Thoracic aorta (tissue), 2 donors: ENCODE results near the gene NUPR1. TPM values are rescaled to one million over a fixed set of nuclear protein-coding genes. Genes with fewer than 3 reads are reported as not detected.
"Not testable (repeated sequence)": the region's sequence is repeated elsewhere in the genome, so short reads cannot be mapped to it uniquely, and the experiment has no call there.

Experiments
- ATAC-seq: fragments of 150-250 bp; one replicate; pipeline ENCODE4 v1.8.0; 2017; ENCODE audit warnings: low read depth; ENCODE audit not compliant: insufficient number of reproducible peaks, low FRiP score
- DNase-seq: peaks from one replicate; pipeline ENCODE4 v3.0.0-alpha.2; 2020; ENCODE audit warnings: low spot score
- H3K27ac ChIP-seq, 2 donors: fragments of 200-600 bp; sonication (generic); 1 replicate in 1 of 2; 2 replicates in 1 of 2; pipeline ENCODE4 v1.5.1; 2016; ENCODE audit warnings: mild to moderate bottlenecking in 2 of 2, moderate library complexity in 2 of 2
- H3K27me3 ChIP-seq: fragments of 200-600 bp; sonication (generic); replicated peaks from 2 replicates; pipeline ENCODE4 v1.6.0; 2016; ENCODE audit warnings: mild to moderate bottlenecking; ENCODE audit not compliant: insufficient read depth
- H3K36me3 ChIP-seq: fragments of 200-600 bp; sonication (generic); one replicate; pipeline ENCODE4 v1.5.1; 2016
- H3K4me1 ChIP-seq, 2 donors: fragments of 200-600 bp; sonication (generic); 1 replicate in 1 of 2; 2 replicates in 1 of 2; pipeline versions ENCODE4 v1.5.1 to v1.6.0; 2016; ENCODE audit warnings: low read depth in 2 of 2, mild to moderate bottlenecking in 1 of 2; ENCODE audit not compliant: control insufficient read depth in 1 of 2
- H3K4me3 ChIP-seq: fragments of 200-600 bp; sonication (generic); 2 replicates; pipeline ENCODE4 v1.5.1; 2016; ENCODE audit warnings: mild to moderate bottlenecking
- H3K9me3 ChIP-seq: fragments of 200-600 bp; sonication (generic); 2 replicates; pipeline ENCODE4 v1.5.1; 2016
- total RNA-seq, 2 donors: library from RNA; depleted of rRNA; stranded (reverse); fragments of >200 nt; gene quantifications; one replicate each; pipeline versions ENCODE4 v1.1.0 to v1.2.3, GENCODE V29; 2016
- TF ChIP-seq, protein P1 (sequence below): fragments of 200-600 bp; sonication (generic); IDR thresholded peaks from one replicate; pipeline ENCODE4 v1.5.1; 2019; ENCODE audit warnings: antibody characterized with exemption

NUPR1 gene
- total RNA-seq, 2 donors from 2014 or later = 17.7 to 53.5 TPM

DNA sequence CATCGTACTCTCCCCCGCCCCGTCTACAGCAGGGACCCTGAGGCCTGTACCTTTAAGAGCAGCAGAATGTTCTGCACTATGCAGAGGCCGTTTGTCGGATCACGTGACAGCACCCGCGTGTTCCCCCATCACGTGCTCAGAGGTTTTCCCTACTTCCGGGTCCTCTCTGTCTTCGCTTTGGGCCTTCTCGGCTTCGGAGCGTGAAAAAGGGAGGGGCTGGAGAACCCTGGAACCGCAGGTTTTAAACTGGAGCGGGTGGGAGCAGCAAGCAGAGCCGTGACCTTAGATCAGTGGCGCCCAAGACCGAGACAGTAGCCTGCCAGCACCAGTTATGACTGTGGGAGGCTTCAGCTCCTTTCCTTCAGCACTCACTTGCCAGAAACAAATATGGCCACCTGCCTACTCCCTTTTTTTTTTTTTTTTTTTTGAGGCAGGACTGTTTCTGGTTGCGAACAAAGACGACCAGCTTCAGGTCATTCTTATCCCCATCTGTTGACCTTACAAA, 46.8 kb downstream of the NUPR1 start, which contains the start of gene CLN3:
CLN3 (minus strand) TSS at position 105 of the 505 bp plus-strand sequence. CDS start 315 bp downstream, outside the sequence.
- no peaks in the 10 kb centered on the region for H3K9me3 ChIP-seq
- DNase-seq (peak; percentile 73), ATAC-seq (peak; percentile 93)
- H3K27ac ChIP-seq = peak within 1 kb of the TSS; percentile 93 to 96
- no peaks in the 10 kb centered on the region for H3K27me3 ChIP-seq
- peak within 1 kb of the TSS; percentile 90 for H3K4me3 ChIP-seq
- TF ChIP-seq, protein P1, sequence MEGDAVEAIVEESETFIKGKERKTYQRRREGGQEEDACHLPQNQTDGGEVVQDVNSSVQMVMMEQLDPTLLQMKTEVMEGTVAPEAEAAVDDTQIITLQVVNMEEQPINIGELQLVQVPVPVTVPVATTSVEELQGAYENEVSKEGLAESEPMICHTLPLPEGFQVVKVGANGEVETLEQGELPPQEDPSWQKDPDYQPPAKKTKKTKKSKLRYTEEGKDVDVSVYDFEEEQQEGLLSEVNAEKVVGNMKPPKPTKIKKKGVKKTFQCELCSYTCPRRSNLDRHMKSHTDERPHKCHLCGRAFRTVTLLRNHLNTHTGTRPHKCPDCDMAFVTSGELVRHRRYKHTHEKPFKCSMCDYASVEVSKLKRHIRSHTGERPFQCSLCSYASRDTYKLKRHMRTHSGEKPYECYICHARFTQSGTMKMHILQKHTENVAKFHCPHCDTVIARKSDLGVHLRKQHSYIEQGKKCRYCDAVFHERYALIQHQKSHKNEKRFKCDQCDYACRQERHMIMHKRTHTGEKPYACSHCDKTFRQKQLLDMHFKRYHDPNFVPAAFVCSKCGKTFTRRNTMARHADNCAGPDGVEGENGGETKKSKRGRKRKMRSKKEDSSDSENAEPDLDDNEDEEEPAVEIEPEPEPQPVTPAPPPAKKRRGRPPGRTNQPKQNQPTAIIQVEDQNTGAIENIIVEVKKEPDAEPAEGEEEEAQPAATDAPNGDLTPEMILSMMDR = no peak
- H3K36me3 ChIP-seq = peaks cover 17% of the 10 kb centered on the region
- H3K4me1 ChIP-seq = peaks cover 7 to 14% of the 10 kb centered on the region in 2 donors

DNA sequence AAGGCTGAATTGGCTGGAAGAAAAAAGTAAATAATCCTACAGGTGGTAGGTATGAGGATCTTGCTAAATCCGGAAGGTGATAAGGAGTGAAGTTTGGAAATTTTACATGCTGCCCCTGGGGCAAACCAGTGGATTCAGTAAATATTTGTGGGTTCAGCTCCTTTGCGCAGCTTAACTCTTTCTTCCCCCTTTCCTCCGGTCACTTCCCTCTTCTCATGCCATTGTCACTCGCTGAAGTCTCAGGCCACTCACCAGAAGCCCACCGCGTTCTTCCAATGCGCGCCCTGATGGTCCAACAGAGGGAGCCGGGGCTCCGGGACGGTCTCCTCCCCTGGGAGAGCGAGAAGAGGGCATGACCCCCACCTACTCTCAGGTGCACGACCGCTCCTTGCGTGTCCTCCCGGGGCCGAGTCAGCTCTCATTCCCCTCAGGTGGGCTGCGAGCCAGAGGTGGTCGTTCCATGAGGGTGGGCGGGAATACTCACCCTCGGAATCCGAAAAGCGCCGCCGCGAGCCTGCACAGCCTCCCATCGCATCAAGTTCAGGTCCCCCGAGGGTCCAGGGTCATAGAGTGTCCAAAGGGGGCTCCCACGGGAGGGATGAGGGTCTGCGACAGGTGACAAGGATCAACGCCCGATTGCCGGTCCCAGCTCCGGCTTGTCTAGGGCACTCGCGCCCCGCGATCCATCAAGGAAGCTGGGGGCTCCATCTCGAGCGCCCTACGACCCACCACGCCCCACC, 47.4 kb downstream of the NUPR1 start:
- ATAC-seq = no peak
- TF ChIP-seq, protein P1 = no peak

DNA sequence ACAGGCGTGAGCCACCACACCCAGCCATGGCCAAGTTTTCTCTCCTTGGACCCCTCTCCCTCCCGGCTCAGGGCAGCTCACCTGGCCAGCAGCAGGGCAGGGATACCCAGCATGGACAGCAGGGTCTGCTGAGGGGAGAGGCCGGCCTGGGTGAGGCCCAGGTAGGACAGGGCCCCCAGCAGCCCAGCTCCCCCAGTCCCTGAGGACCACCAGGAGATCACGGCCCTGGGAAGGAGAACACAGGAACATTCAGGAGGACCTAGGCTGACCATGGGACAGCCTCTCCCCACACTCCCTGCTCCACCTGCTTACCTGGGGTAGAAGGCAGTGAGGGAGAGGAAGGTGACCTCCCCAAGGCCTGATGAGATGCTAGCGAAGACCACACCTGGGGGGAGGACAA, 52.5 kb downstream of the NUPR1 start:
- H3K4me1 ChIP-seq = peaks cover 7 to 14% of the 10 kb centered on the region in 2 donors
- TF ChIP-seq, protein P1 = no peak
- H3K27ac ChIP-seq = no peak overlapping the region
- ATAC-seq (no peak), DNase-seq (no peak)
- no peaks in the 10 kb centered on the region for H3K9me3 ChIP-seq
- H3K27me3 ChIP-seq = no peaks in the 10 kb centered on the region
- no peak overlapping the region for H3K4me3 ChIP-seq
- peaks cover 45% of the 10 kb centered on the region for H3K36me3 ChIP-seq

More for the DNA sequence above, 47.4 kb downstream of the NUPR1 start:
- Histone ChIP-seq H3K27ac (peak overlapping the region; percentile 93 to 96), H3K9me3 (no peaks in the 10 kb centered on the region), H3K36me3 (peaks cover 22% of the 10 kb centered on the region), H3K4me3 (peak overlapping the region; percentile 90), H3K4me1 (peaks cover 7 to 14% of the 10 kb centered on the region in 2 donors), H3K27me3 (no peaks in the 10 kb centered on the region)
- no peak for DNase-seq

- H3K36me3 ChIP-seq = peaks cover 53% of the 10 kb centered on the region
- not testable (repeated sequence) for ATAC-seq, DNase-seq
These were observed 55.4 kb downstream of the NUPR1 start for GRCh38 chr16:28483361-28483760.

More at GRCh38 chr16:28483361-28483760, 55.4 kb downstream of the NUPR1 start:
- not testable (repeated sequence) for H3K9me3 ChIP-seq, H3K4me3 ChIP-seq, H3K4me1 ChIP-seq, H3K27ac ChIP-seq, H3K27me3 ChIP-seq

Other genes starting within 250 kb of the NUPR1 start
- gene SBK1, start 246.4 kb downstream of the NUPR1 start, total RNA-seq = under 1 TPM; 0.81 to 0.92 TPM
- gene NPIPB6, start 175.5 kb downstream of the NUPR1 start, total RNA-seq = 1 to 10 TPM; 2.2 to 8.2 TPM
- gene EIF3CL, start 135.1 kb downstream of the NUPR1 start, total RNA-seq = 100 to 1,000 TPM in 1 of 2 donors, 10 to 100 TPM in 1; 72.4 to 107 TPM
- not detected for gene NPIPB7, start 66.6 kb downstream of the NUPR1 start, total RNA-seq
- 10 to 100 TPM; 16.9 to 25.2 TPM for gene CLN3, start 46.9 kb downstream of the NUPR1 start, total RNA-seq
- gene APOBR, start 44.3 kb downstream of the NUPR1 start, total RNA-seq = 1 to 10 TPM; 1.1 to 3.4 TPM
- gene IL27, start 32.1 kb downstream of the NUPR1 start, total RNA-seq = 1 to 10 TPM in 1 of 2 donors, under 1 TPM in 1; 0.68 to 2.5 TPM
- 10 to 100 TPM; 17.8 to 26.9 TPM for gene SGF29, start 14.9 kb upstream of the NUPR1 start, total RNA-seq
- not detected for gene SULT1A2, start 58.1 kb upstream of the NUPR1 start, total RNA-seq
- 10 to 100 TPM in 1 of 2 donors, 1 to 10 TPM in 1; 7.0 to 27.2 TPM for gene SULT1A1, start 71.1 kb upstream of the NUPR1 start, total RNA-seq
- gene NPIPB8, start 99.1 kb upstream of the NUPR1 start, total RNA-seq = not detected
- 100 to 1,000 TPM; 167 to 206 TPM for gene EIF3C, start 172.5 kb upstream of the NUPR1 start, total RNA-seq
- 1 to 10 TPM; 3.0 to 8.4 TPM for gene NPIPB9, start 212.8 kb upstream of the NUPR1 start, total RNA-seq